Measurements from ENCODE around the gene ADRA2A. TPM values are rescaled to one million over a fixed set of nuclear protein-coding genes. Genes with fewer than 3 reads are reported as not detected.

Gene ADRA2A
- 0.09 and 0.18 TPM in 2 replicates for total RNA-seq

DNA sequence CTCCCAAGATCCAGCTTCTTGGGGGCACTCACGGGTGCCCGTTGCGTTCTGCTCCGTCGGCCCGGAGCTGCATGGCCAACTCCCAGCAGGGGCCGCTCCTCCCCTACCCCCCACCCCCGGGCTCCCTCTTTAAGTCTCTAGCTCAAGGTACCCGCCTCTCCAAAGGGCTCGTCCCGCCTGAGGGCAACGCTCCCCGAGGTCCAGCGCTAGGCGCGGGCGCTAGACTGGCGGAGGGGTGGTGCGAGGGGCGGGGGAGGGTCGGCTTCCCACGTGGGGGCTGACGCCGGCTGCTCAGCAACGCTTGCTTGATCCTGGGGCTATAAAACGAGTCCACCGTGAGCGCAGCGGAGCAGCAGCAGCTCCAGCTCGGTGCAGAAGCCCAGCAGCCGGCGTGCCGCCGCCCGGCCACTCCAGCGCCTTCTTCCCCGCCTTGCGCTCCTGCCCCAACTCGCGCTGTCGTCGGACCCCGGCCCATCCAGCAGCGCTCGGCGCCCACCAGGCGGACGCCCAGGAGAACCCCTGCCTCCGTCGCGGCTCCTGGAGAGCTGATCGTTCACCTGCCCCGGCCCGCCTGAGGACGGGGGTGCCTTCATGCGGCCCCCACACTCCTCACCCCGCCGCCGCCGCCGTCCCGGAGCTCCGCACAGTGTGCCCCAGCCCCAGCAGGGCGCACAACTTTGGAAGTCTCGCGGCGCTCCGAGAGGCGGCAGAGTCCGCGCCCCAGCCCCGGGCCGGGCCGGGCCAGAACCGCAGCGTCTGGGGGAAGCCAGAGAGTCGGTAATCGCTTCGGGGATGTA, at the start of gene ADRA2A:
TSS of gene ADRA2A (plus strand) at position 348 of the 797 bp plus-strand sequence. CDS start 968 bp downstream, outside the sequence.

Other genes with a start within 250 kb of the ADRA2A start
- gene PDCD4, start 205.1 kb upstream of the ADRA2A start, total RNA-seq: 48.5 and 78.6 TPM in 2 replicates
- gene BBIP1, start 157.8 kb upstream of the ADRA2A start, total RNA-seq: 20.4 and 25.8 TPM in 2 replicates
- 38.1 and 45.3 TPM in 2 replicates for gene SHOC2, start 157.4 kb upstream of the ADRA2A start, total RNA-seq